ENCODE results near the gene BAZ2A.

BAZ2A gene

DNA sequence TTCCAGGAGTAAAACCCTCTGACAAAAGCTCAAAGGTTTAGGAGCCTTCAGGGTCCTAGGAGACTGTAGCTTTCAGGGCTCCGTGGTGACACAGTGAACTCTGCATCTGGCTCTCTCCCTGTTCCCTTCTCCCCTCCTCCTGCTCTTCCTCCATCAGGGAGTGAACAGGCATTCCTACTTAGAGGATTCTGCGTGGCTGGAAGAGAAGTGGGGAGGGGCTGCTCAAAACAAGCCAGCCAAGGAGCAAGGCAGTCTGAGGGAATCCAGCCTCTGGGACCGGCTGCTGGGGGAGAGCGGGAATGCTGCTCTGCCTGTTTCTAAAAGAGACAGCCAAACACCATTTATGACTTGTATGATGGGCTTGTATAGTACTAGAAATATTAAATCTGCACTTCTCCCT is 59.0 kb downstream of the BAZ2A start:
- Histone ChIP-seq H3K14ac (ENCODE audit: low read length) (no peak overlapping the region), H3K4me1 (ENCODE audit: control insufficient read depth in 2 of 2, insufficient read depth in 1 of 2, low read depth in 1 of 2, low read length in 2 of 2) (peaks cover 0 to 2% of the 10 kb centered on the region in 2 donors), H2AK5ac (ENCODE audit: low read depth, low read length) (no peak overlapping the region), H4K91ac (ENCODE audit: low read depth, low read length, poor library complexity) (no peak overlapping the region), H3K18ac (ENCODE audit: low read length) (no peak overlapping the region), H2BK5ac (ENCODE audit: low read length) (no peak overlapping the region), H3K36me3 (replicated peaks in 1 of 2; ENCODE audit: control insufficient read depth in 2 of 2, insufficient read depth in 2 of 2, low read length in 2 of 2) (peaks cover 5 to 41% of the 10 kb centered on the region in 2 donors), H3K23ac (ENCODE audit: low read depth, low read length, poor library complexity) (no peak overlapping the region), H3K4ac (ENCODE audit: low read length) (no peak overlapping the region), H3K4me2 (ENCODE audit: insufficient read depth, low read length, poor library complexity, severe bottlenecking) (no peak overlapping the region), H3K4me3 (ENCODE audit: low read length in 2 of 2) (no peak overlapping the region), H2BK120ac (ENCODE audit: low read depth, low read length) (no peak overlapping the region), H2AFZ (ENCODE audit: low read length) (no peak overlapping the region), H2BK15ac (ENCODE audit: low read length) (no peak overlapping the region), H3K27ac (replicated peaks; ENCODE audit: low read length) (no peak overlapping the region), H3K27me3 (ENCODE audit: control insufficient read depth in 3 of 3, insufficient read depth in 3 of 3, low read depth in 1 of 3, low read length in 3 of 3) (no peaks in the 10 kb centered on the region), H3K79me1 (ENCODE audit: low read depth, low read length) (no peaks in the 10 kb centered on the region), H4K8ac (ENCODE audit: low read depth, low read length) (no peak overlapping the region), H2BK12ac (ENCODE audit: low read length) (no peak overlapping the region), H3K9me3 (replicated peaks in 1 of 2; ENCODE audit: control insufficient read depth in 2 of 2, insufficient read depth in 1 of 2, low read depth in 1 of 2, low read length in 2 of 2) (no peaks in the 10 kb centered on the region), H3K9ac (ENCODE audit: low read depth, low read length, poor library complexity) (no peak overlapping the region)
- WGBS, 2 donors (ENCODE audit: extremely low coverage in 2 of 2, insufficient read length in 2 of 2, insufficient replicate concordance in 1 of 2) = no CpG with 5 or more reads among the region's 4 CpGs
- no peak for DNase-seq (ENCODE audit: low spot score)

DNA sequence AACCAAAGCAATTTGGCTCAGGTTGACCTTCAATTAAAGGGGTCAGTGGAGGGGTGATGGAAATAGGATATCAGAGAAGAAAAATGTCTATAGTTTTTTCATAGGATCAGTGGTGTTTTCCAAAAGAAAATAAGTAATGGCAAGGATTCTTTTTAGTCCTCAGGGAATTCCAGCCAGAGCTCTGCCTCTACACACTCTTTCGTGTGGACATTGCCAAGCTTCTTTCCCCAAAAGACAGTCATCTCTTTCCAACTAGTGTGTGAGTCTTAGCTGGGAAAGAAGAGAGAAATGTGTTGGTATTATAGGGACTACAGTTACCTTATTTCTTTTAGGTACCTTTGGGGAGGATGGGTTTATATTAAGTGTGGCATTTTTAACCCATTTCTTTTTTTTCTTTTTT is 62.0 kb downstream of the BAZ2A start:
- Histone ChIP-seq H2BK15ac (ENCODE audit: low read length) (no peak overlapping the region), H2AFZ (ENCODE audit: low read length) (no peak overlapping the region), H3K4me1 (ENCODE audit: control insufficient read depth in 2 of 2, insufficient read depth in 1 of 2, low read depth in 1 of 2, low read length in 2 of 2) (peaks cover 5 to 6% of the 10 kb centered on the region in 2 donors), H3K9ac (ENCODE audit: low read depth, low read length, poor library complexity) (no peak overlapping the region), H3K79me1 (ENCODE audit: low read depth, low read length) (no peaks in the 10 kb centered on the region), H3K27me3 (ENCODE audit: control insufficient read depth in 3 of 3, insufficient read depth in 3 of 3, low read depth in 1 of 3, low read length in 3 of 3) (no peaks in the 10 kb centered on the region), H2BK12ac (ENCODE audit: low read length) (no peak overlapping the region), H3K4me2 (ENCODE audit: insufficient read depth, low read length, poor library complexity, severe bottlenecking) (no peak overlapping the region), H3K4me3 (ENCODE audit: low read length in 2 of 2) (no peak overlapping the region), H2BK120ac (ENCODE audit: low read depth, low read length) (no peak overlapping the region), H3K18ac (ENCODE audit: low read length) (no peak overlapping the region), H4K8ac (ENCODE audit: low read depth, low read length) (no peak overlapping the region), H2AK5ac (ENCODE audit: low read depth, low read length) (no peak overlapping the region), H3K27ac (replicated peaks; ENCODE audit: low read length) (no peak overlapping the region), H3K23ac (ENCODE audit: low read depth, low read length, poor library complexity) (no peak overlapping the region), H3K14ac (ENCODE audit: low read length) (no peak overlapping the region), H4K91ac (ENCODE audit: low read depth, low read length, poor library complexity) (no peak overlapping the region), H2BK5ac (ENCODE audit: low read length) (no peak overlapping the region), H3K36me3 (replicated peaks in 1 of 2; ENCODE audit: control insufficient read depth in 2 of 2, insufficient read depth in 2 of 2, low read length in 2 of 2) (peaks cover 5 to 49% of the 10 kb centered on the region in 2 donors), H3K4ac (ENCODE audit: low read length) (no peak overlapping the region), H3K9me3 (replicated peaks in 1 of 2; ENCODE audit: control insufficient read depth in 2 of 2, insufficient read depth in 1 of 2, low read depth in 1 of 2, low read length in 2 of 2) (no peaks in the 10 kb centered on the region)
- no peak for DNase-seq (ENCODE audit: low spot score)
- WGBS, 2 donors (ENCODE audit: extremely low coverage in 2 of 2, insufficient read length in 2 of 2, insufficient replicate concordance in 1 of 2) = no CpG with 5 or more reads among the region's 1 CpG

DNA sequence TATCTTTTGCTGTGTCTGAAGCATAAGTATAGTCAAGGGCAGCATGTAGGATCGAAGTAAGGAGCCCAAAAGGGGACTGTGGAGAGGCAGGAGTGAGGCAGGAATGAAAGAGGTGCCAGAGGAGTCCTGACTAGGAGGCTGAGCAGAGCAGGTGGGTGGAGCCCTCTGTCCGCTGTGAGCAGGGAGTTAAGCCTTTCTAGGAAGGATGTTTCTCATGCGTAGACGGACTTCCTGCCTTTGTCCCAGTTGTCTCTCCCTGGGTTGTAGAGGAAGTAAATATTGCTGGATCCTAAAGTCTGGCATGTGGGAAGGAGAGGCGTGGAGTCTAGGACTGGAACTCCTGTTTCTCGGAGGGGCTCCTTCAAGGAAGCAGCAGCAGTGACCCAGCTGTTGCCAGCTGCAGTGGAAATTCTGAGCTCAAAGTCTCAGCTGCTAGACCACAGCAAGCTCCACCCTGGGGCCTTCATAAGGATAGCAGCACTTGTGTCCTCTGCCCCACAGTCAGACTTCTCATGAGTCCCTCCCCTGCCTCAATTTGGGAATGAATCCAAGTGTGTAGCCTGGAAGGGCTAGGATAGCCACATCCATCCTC is 64.5 kb downstream of the BAZ2A start:
- no peak overlapping the region for H3K4ac ChIP-seq (ENCODE audit: low read length)
- H3K79me1 ChIP-seq (ENCODE audit: low read depth, low read length) = no peaks in the 10 kb centered on the region
- H3K4me1 ChIP-seq (ENCODE audit: control insufficient read depth in 2 of 2, insufficient read depth in 1 of 2, low read depth in 1 of 2, low read length in 2 of 2) = peaks cover 4 to 5% of the 10 kb centered on the region in 2 donors
- H3K9me3 ChIP-seq (replicated peaks in 1 of 2; ENCODE audit: control insufficient read depth in 2 of 2, insufficient read depth in 1 of 2, low read depth in 1 of 2, low read length in 2 of 2) = no peaks in the 10 kb centered on the region
- H3K18ac ChIP-seq (ENCODE audit: low read length) = no peak overlapping the region
- no peak overlapping the region for H2BK5ac ChIP-seq (ENCODE audit: low read length)
- H3K27ac ChIP-seq (replicated peaks; ENCODE audit: low read length) = no peak overlapping the region
- no peak overlapping the region for H4K91ac ChIP-seq (ENCODE audit: low read depth, low read length, poor library complexity)
- no peak overlapping the region for H2AK5ac ChIP-seq (ENCODE audit: low read depth, low read length)
- H3K36me3 ChIP-seq (replicated peaks in 1 of 2; ENCODE audit: control insufficient read depth in 2 of 2, insufficient read depth in 2 of 2, low read length in 2 of 2) = peaks cover 6 to 39% of the 10 kb centered on the region in 2 donors
- H3K27me3 ChIP-seq (ENCODE audit: control insufficient read depth in 3 of 3, insufficient read depth in 3 of 3, low read depth in 1 of 3, low read length in 3 of 3) = no peaks in the 10 kb centered on the region
- no peak overlapping the region for H2BK15ac ChIP-seq (ENCODE audit: low read length)
- H3K9ac ChIP-seq (ENCODE audit: low read depth, low read length, poor library complexity) = peak overlapping the region; percentile 38
- no peak overlapping the region for H3K4me3 ChIP-seq (ENCODE audit: low read length in 2 of 2)
- peak overlapping the region; percentile 59 for H2AFZ ChIP-seq (ENCODE audit: low read length)
- H2BK120ac ChIP-seq (ENCODE audit: low read depth, low read length) = no peak overlapping the region
- H3K23ac ChIP-seq (ENCODE audit: low read depth, low read length, poor library complexity) = no peak overlapping the region
- H3K14ac ChIP-seq (ENCODE audit: low read length) = no peak overlapping the region
- H3K4me2 ChIP-seq (ENCODE audit: insufficient read depth, low read length, poor library complexity, severe bottlenecking) = no peak overlapping the region
- no peak overlapping the region for H2BK12ac ChIP-seq (ENCODE audit: low read length)
- DNase-seq (ENCODE audit: low spot score) = no peak
- no CpG with 5 or more reads among the region's 6 CpGs for WGBS, 2 donors (ENCODE audit: extremely low coverage in 2 of 2, insufficient read length in 2 of 2, insufficient replicate concordance in 1 of 2)
- H4K8ac ChIP-seq (ENCODE audit: low read depth, low read length) = no peak overlapping the region

DNA sequence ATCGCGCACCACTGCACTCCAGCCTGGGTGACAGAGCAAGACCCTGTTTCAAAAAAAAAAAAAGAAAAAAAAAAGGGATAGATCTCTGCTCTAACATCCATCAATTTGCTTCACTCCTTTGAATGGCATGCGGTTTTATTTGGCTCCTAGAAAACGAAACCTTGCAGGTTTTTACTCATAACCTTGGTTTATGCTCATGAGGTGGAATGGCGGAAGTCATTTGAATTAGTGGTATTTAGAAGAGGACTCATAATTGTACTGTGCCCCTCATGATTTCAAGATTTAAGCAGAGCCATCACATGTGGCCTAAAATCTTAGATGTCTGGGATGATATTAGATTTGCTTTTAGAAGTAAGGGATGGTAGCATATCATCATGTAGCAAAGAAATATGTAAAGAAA is 79.1 kb downstream of the BAZ2A start:
- no peak overlapping the region for H4K8ac ChIP-seq (ENCODE audit: low read depth, low read length)
- WGBS, 2 donors (ENCODE audit: extremely low coverage in 2 of 2, insufficient read length in 2 of 2, insufficient replicate concordance in 1 of 2) = no CpG with 5 or more reads among the region's 5 CpGs

More for the DNA sequence above, 79.1 kb downstream of the BAZ2A start:
- Histone ChIP-seq H3K4me2 (ENCODE audit: insufficient read depth, low read length, poor library complexity, severe bottlenecking) (no peak overlapping the region), H2BK12ac (ENCODE audit: low read length) (no peak overlapping the region), H3K9me3 (replicated peaks in 1 of 2; ENCODE audit: control insufficient read depth in 2 of 2, insufficient read depth in 1 of 2, low read depth in 1 of 2, low read length in 2 of 2) (no peaks in the 10 kb centered on the region), H2AK5ac (ENCODE audit: low read depth, low read length) (no peak overlapping the region), H3K27ac (replicated peaks; ENCODE audit: low read length) (no peak overlapping the region), H3K14ac (ENCODE audit: low read length) (no peak overlapping the region), H4K91ac (ENCODE audit: low read depth, low read length, poor library complexity) (no peak overlapping the region), H3K23ac (ENCODE audit: low read depth, low read length, poor library complexity) (no peak overlapping the region), H2BK120ac (ENCODE audit: low read depth, low read length) (no peak overlapping the region), H2BK5ac (ENCODE audit: low read length) (no peak overlapping the region), H3K27me3 (ENCODE audit: control insufficient read depth in 3 of 3, insufficient read depth in 3 of 3, low read depth in 1 of 3, low read length in 3 of 3) (no peaks in the 10 kb centered on the region), H3K4me1 (ENCODE audit: control insufficient read depth in 2 of 2, insufficient read depth in 1 of 2, low read depth in 1 of 2, low read length in 2 of 2) (no peaks in the 10 kb centered on the region), H3K79me1 (ENCODE audit: low read depth, low read length) (peaks cover 2% of the 10 kb centered on the region), H2AFZ (ENCODE audit: low read length) (no peak overlapping the region), H3K18ac (ENCODE audit: low read length) (no peak overlapping the region), H3K4ac (ENCODE audit: low read length) (no peak overlapping the region), H3K9ac (ENCODE audit: low read depth, low read length, poor library complexity) (no peak overlapping the region), H2BK15ac (ENCODE audit: low read length) (no peak overlapping the region), H3K4me3 (ENCODE audit: low read length in 2 of 2) (no peak overlapping the region), H3K36me3 (replicated peaks in 1 of 2; ENCODE audit: control insufficient read depth in 2 of 2, insufficient read depth in 2 of 2, low read length in 2 of 2) (peaks cover 0 to 4% of the 10 kb centered on the region in 2 donors)
- no peak for DNase-seq (ENCODE audit: low spot score)
